Measurements from ENCODE around the gene AAMP.
A peak's percentile ranks its signal among the peaks of the same experiment; 100 is the strongest.

DNA sequence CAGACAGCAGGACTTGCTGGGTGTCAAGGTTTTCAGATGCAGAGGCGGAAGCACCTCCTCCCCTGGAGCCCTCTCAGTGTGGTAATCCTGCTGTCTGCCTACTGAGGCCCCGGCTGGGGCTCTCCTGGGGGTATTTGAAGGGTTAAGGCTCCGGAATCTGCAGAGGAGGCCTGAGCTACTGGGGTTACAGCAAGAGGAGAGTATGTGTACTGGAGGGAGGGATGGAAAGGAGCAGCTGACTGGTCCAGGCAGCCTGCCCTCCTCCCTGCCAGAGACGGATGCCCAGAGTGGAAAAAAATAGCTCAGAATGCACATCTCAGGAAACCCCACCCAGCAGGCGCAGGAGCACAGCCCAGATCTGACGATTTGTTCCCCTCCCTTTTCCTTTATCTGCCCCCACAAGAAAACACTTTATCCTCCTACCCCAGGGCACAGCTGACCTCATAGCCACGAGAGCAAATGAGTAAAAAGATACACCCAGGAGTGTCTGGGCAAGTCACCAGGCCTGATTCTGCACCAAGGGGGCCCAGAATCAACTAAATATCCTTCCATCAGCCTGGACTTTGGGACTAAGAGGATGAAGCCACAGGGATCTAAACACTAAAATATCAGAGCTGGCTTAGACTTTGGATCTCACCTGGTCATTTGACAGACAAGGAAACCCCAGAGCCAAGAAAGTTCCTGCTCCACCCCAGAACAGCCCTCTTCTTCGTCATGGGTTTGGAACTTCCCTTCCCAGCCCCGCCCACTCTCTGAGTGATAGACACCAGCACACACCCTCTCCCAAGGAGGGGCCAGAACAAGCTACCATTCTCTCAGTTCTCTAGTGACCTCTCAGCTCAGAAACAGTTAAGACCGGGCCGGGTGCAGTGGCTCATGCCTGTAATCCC, 16.9 kb upstream of the AAMP start:
- TF ChIP-seq FOXA1 (IDR thresholded peaks at IDR 0.05), result no peak
- TF ChIP-seq, protein P1, sequence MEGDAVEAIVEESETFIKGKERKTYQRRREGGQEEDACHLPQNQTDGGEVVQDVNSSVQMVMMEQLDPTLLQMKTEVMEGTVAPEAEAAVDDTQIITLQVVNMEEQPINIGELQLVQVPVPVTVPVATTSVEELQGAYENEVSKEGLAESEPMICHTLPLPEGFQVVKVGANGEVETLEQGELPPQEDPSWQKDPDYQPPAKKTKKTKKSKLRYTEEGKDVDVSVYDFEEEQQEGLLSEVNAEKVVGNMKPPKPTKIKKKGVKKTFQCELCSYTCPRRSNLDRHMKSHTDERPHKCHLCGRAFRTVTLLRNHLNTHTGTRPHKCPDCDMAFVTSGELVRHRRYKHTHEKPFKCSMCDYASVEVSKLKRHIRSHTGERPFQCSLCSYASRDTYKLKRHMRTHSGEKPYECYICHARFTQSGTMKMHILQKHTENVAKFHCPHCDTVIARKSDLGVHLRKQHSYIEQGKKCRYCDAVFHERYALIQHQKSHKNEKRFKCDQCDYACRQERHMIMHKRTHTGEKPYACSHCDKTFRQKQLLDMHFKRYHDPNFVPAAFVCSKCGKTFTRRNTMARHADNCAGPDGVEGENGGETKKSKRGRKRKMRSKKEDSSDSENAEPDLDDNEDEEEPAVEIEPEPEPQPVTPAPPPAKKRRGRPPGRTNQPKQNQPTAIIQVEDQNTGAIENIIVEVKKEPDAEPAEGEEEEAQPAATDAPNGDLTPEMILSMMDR (IDR thresholded peaks at IDR 0.05; ENCODE audit: low read depth, low read length, missing input control), result no peak
- TF ChIP-seq, protein P2, sequence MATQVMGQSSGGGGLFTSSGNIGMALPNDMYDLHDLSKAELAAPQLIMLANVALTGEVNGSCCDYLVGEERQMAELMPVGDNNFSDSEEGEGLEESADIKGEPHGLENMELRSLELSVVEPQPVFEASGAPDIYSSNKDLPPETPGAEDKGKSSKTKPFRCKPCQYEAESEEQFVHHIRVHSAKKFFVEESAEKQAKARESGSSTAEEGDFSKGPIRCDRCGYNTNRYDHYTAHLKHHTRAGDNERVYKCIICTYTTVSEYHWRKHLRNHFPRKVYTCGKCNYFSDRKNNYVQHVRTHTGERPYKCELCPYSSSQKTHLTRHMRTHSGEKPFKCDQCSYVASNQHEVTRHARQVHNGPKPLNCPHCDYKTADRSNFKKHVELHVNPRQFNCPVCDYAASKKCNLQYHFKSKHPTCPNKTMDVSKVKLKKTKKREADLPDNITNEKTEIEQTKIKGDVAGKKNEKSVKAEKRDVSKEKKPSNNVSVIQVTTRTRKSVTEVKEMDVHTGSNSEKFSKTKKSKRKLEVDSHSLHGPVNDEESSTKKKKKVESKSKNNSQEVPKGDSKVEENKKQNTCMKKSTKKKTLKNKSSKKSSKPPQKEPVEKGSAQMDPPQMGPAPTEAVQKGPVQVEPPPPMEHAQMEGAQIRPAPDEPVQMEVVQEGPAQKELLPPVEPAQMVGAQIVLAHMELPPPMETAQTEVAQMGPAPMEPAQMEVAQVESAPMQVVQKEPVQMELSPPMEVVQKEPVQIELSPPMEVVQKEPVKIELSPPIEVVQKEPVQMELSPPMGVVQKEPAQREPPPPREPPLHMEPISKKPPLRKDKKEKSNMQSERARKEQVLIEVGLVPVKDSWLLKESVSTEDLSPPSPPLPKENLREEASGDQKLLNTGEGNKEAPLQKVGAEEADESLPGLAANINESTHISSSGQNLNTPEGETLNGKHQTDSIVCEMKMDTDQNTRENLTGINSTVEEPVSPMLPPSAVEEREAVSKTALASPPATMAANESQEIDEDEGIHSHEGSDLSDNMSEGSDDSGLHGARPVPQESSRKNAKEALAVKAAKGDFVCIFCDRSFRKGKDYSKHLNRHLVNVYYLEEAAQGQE (IDR thresholded peaks at IDR 0.05), result no peak
- TF ChIP-seq YY1 (IDR thresholded peaks at IDR 0.05), result peak; percentile 13
- peak; percentile 15 to 68 for TF ChIP-seq JUND (IDR thresholded peaks at IDR 0.05)
- TF ChIP-seq, protein P3, sequence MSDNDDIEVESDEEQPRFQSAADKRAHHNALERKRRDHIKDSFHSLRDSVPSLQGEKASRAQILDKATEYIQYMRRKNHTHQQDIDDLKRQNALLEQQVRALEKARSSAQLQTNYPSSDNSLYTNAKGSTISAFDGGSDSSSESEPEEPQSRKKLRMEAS (IDR thresholded peaks at IDR 0.05), result no peak
- no peak for TF ChIP-seq EGR1 (IDR thresholded peaks at IDR 0.05; ENCODE audit: low read depth in 2 of 2)
- peak; percentile 46 for TF ChIP-seq HNF4G (IDR thresholded peaks at IDR 0.05)
- TF ChIP-seq, protein P4, sequence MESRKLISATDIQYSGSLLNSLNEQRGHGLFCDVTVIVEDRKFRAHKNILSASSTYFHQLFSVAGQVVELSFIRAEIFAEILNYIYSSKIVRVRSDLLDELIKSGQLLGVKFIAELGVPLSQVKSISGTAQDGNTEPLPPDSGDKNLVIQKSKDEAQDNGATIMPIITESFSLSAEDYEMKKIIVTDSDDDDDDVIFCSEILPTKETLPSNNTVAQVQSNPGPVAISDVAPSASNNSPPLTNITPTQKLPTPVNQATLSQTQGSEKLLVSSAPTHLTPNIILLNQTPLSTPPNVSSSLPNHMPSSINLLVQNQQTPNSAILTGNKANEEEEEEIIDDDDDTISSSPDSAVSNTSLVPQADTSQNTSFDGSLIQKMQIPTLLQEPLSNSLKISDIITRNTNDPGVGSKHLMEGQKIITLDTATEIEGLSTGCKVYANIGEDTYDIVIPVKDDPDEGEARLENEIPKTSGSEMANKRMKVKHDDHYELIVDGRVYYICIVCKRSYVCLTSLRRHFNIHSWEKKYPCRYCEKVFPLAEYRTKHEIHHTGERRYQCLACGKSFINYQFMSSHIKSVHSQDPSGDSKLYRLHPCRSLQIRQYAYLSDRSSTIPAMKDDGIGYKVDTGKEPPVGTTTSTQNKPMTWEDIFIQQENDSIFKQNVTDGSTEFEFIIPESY (IDR thresholded peaks at IDR 0.05), result no peak
- no peak for TF ChIP-seq TAF1 (conservative IDR thresholded peaks at IDR 0.05)
- no peak for TF ChIP-seq RAD21 (IDR thresholded peaks at IDR 0.05)
- TF ChIP-seq SP1 (IDR thresholded peaks at IDR 0.05), result peak; percentile 60
- TF ChIP-seq, protein P5, sequence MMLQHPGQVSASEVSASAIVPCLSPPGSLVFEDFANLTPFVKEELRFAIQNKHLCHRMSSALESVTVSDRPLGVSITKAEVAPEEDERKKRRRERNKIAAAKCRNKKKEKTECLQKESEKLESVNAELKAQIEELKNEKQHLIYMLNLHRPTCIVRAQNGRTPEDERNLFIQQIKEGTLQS (IDR thresholded peaks at IDR 0.05), result no peak
